Common myeloid progenitor, CD34-positive (primary cell): ENCODE data around the gene NOVA1.

ENCODE experiments used
- CTCF ChIA-PET: fragments of 350-600 bp; sonication (Branson Sonifier 250); formaldehyde crosslinking; loops from one replicate; lab custom pipeline; 2021; ENCODE audit warnings: antibody characterized with exemption; lab: Charles Lee
- POLR2A ChIA-PET: fragments of 350-600 bp; sonication (Branson Sonifier 250); formaldehyde crosslinking; loops from one replicate; lab custom pipeline; 2021; ENCODE audit warnings: antibody characterized with exemption; lab: Charles Lee
- DNase-seq, 3 donors: peaks; one replicate each; pipeline versions ENCODE4 v3.0.0 to v3.0.0-alpha.2; 2013
- H3K27ac ChIP-seq, 2 experiments: 1 replicate in 1 of 2; 2 replicates in 1 of 2; pipeline ENCODE4 v1.7.0; 2013; ENCODE audit warnings: inconsistent platforms in 2 of 2, low read length in 2 of 2, mild to moderate bottlenecking in 2 of 2, low read depth in 1 of 2, moderate library complexity in 1 of 2; ENCODE audit not compliant: severe bottlenecking in 2 of 2, insufficient read depth in 1 of 2, poor library complexity in 1 of 2
- H3K27me3 ChIP-seq, 5 experiments: replicated peaks in 2 of 5; 1 replicate in 3 of 5; 2 replicates in 2 of 5; pipeline versions ENCODE4 v1.6.1 to v1.7.0; 2013; ENCODE audit warnings: low read length in 4 of 5, mild to moderate bottlenecking in 2 of 5, moderate library complexity in 2 of 5, inconsistent platforms in 1 of 5; ENCODE audit not compliant: insufficient read depth in 5 of 5, control insufficient read depth in 4 of 5
- H3K36me3 ChIP-seq, 4 experiments: 1 replicate in 2 of 4; 2 replicates in 2 of 4; pipeline versions ENCODE4 v1.6.1 to v1.7.0; 2013; ENCODE audit warnings: low read length in 3 of 4, control low read depth in 1 of 4, mild to moderate bottlenecking in 1 of 4; ENCODE audit not compliant: control insufficient read depth in 4 of 4, insufficient read depth in 4 of 4
- H3K4me1 ChIP-seq, 4 experiments: 1 replicate in 3 of 4; 2 replicates in 1 of 4; pipeline versions ENCODE4 v1.6.1 to v1.7.1; 2013; ENCODE audit warnings: low read length in 3 of 4, mild to moderate bottlenecking in 3 of 4, control low read depth in 1 of 4, inconsistent platforms in 1 of 4, moderate library complexity in 1 of 4; ENCODE audit not compliant: control insufficient read depth in 4 of 4, insufficient read depth in 4 of 4; ENCODE audit errors: control extremely low read depth in 1 of 4
- H3K4me3 ChIP-seq, 7 experiments: 1 replicate in 4 of 7; 2 replicates in 3 of 7; pipeline versions ENCODE4 v1.5.1 to v1.7.0; 2013; ENCODE audit warnings: mild to moderate bottlenecking in 7 of 7, low read length in 6 of 7, moderate library complexity in 6 of 7, inconsistent platforms in 2 of 7, low read depth in 2 of 7, control low read depth in 1 of 7; ENCODE audit not compliant: insufficient read depth in 4 of 7, control insufficient read depth in 1 of 7; ENCODE audit errors: extremely low read depth in 1 of 7
- H3K9me3 ChIP-seq, 5 experiments: 1 replicate in 4 of 5; 2 replicates in 1 of 5; pipeline versions ENCODE4 v1.6.1 to v1.7.1; 2013; ENCODE audit warnings: low read length in 4 of 5, mild to moderate bottlenecking in 2 of 5, inconsistent platforms in 1 of 5, low read depth in 1 of 5, moderate library complexity in 1 of 5; ENCODE audit not compliant: control insufficient read depth in 4 of 5, insufficient read depth in 2 of 5; ENCODE audit errors: control extremely low read depth in 1 of 5
- WGBS: methylation state at CpG from one replicate; pipeline ENCODE4 v1.1.5; 2013; ENCODE audit not compliant: insufficient coverage; 5-methylcytosine and 5-hydroxymethylcytosine counted together

The NOVA1 gene

DNA sequence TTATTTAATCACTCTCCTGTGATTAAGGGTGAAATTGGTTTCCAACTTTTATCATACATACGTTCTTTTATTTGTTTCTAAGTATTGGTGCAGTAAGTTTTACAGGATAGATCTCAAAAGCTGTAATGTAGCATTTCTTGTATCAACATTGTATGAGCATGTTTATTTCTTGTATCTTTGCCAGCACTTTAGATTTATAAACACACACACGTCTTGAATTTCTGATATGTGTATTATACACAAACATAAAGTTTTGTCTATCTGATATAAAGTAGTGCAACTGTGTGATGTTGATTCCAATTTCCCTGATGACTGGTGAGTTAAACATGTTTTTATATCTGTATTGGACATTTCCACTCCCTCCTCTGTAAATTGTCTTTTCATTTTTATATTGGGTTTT lies 134.7 kb downstream of the NOVA1 start:
- H3K9me3 ChIP-seq, result no peaks in the 10 kb centered on the region
- DNase-seq, result no peak
- H3K4me1 ChIP-seq, result no peaks in the 10 kb centered on the region
- H3K4me3 ChIP-seq, result no peak overlapping the region
- H3K27me3 ChIP-seq, result no peaks in the 10 kb centered on the region
- H3K27ac ChIP-seq, result no peak overlapping the region
- no CpG with 5 or more reads among the region's 2 CpGs for WGBS
- H3K36me3 ChIP-seq, result no peaks in the 10 kb centered on the region
- CTCF ChIA-PET, result no interaction called here
- POLR2A ChIA-PET, result no interaction called here

GRCh38 chr14:26454105-26454504 lies 143.7 kb downstream of the NOVA1 start:
- POLR2A ChIA-PET, result no interaction called here
- Histone ChIP-seq H3K4me3 (no peak overlapping the region), H3K36me3 (no peaks in the 10 kb centered on the region), H3K4me1 (no peaks in the 10 kb centered on the region), H3K27me3 (no peaks in the 10 kb centered on the region), H3K27ac (no peak overlapping the region), H3K9me3 (no peaks in the 10 kb centered on the region)
- DNase-seq, result no peak
- CTCF ChIA-PET, result no interaction called here
- WGBS, result 100% methylated on average over 1 of the region's 3 CpGs

GRCh38 chr14:26448181-26448855 lies 149.5 kb downstream of the NOVA1 start:
- no peaks in the 10 kb centered on the region for H3K9me3 ChIP-seq
- 91% methylated on average over 4 of the region's 5 CpGs for WGBS
- H3K36me3 ChIP-seq, result no peaks in the 10 kb centered on the region
- no peak for DNase-seq
- ChIA-PET CTCF (no interaction called here), POLR2A (no interaction called here)
- H3K4me3 ChIP-seq, result no peak overlapping the region
- H3K4me1 ChIP-seq, result no peaks in the 10 kb centered on the region
- no peaks in the 10 kb centered on the region for H3K27me3 ChIP-seq
- no peak overlapping the region for H3K27ac ChIP-seq

DNA sequence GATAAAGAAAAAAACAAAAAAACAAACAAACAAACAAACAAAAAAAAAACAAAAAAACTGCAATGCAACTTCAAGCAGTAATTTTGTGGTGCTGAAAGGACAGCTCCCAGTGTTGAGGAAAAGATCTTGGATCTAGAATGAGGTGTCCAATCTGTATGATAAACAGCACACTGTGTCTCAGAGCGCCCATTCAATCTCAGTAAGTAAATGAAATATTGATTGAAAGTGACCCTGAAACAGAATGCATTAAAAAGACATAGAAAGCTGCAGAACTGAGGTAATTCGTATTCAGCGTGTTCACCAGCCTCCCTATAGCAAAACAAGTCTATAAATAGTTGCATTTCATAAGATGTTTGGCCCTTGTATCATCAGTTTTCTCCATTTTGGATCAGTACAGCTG lies 153.0 kb downstream of the NOVA1 start:
- 93% methylated on average over 3 of the region's 3 CpGs for WGBS
- Histone ChIP-seq H3K4me3 (no peak overlapping the region), H3K9me3 (no peaks in the 10 kb centered on the region), H3K27ac (no peak overlapping the region), H3K36me3 (no peaks in the 10 kb centered on the region), H3K27me3 (no peaks in the 10 kb centered on the region), H3K4me1 (no peaks in the 10 kb centered on the region)
- CTCF ChIA-PET, result no interaction called here
- DNase-seq, result peak in 2 of 3 donors; percentile 0 to 4
- POLR2A ChIA-PET, result no interaction called here

DNA sequence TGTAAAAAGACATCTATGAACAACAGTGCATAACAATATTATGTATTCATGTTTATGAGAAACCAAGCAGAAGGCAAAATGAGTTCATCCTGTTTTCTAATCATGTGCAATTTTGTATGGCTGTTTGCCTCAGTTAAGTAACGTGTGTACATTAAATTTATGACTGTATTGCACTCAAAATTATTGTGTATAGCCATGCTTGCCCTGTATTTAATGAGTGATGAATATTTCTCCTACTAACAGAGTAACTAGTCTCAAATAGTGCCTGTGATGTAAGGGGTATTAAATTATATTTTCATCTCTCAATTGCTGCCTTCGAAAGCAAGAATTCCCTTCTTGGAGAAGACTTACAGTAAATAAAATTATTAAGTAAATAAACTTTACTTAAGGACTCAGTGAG lies 154.2 kb downstream of the NOVA1 start:
- no peaks in the 10 kb centered on the region for H3K9me3 ChIP-seq
- DNase-seq, result no peak
- H3K27me3 ChIP-seq, result no peaks in the 10 kb centered on the region
- H3K36me3 ChIP-seq, result no peaks in the 10 kb centered on the region
- POLR2A ChIA-PET, result no interaction called here
- H3K4me1 ChIP-seq, result no peaks in the 10 kb centered on the region
- no peak overlapping the region for H3K4me3 ChIP-seq
- CTCF ChIA-PET, result no interaction called here
- WGBS, result no CpG with 5 or more reads among the region's 2 CpGs
- no peak overlapping the region for H3K27ac ChIP-seq

DNA sequence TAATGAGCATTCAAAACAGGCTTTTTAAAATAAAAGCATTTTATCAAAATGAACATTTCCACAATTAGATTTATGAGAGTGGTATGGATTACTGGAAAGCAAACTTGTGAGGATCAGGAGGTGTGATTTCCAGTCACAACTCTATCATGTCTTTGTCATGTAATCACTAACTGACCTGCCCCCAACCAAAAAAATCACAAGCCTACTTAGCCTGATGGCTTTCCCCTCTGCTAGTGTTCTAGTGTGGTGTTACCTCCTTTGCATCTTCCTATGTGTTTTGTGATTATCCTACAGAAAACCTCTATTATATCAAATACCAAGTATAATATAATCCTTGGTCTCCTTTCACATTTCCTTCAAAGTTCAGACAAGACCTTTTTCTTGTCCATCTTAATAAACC lies 168.6 kb downstream of the NOVA1 start:
- Histone ChIP-seq H3K36me3 (no peaks in the 10 kb centered on the region), H3K9me3 (peaks cover 0 to 2% (median 0%) of the 10 kb centered on the region in 5 experiments), H3K27ac (no peak overlapping the region), H3K4me1 (no peaks in the 10 kb centered on the region), H3K27me3 (no peaks in the 10 kb centered on the region), H3K4me3 (no peak overlapping the region)
- ChIA-PET CTCF (interaction anchor here (1.2 kb wide), 1 partner anchor 60 kb away, joined by 3 read pairs; no protein-coding TSS in a partner anchor), POLR2A (no interaction called here)
- no peak for DNase-seq

DNA sequence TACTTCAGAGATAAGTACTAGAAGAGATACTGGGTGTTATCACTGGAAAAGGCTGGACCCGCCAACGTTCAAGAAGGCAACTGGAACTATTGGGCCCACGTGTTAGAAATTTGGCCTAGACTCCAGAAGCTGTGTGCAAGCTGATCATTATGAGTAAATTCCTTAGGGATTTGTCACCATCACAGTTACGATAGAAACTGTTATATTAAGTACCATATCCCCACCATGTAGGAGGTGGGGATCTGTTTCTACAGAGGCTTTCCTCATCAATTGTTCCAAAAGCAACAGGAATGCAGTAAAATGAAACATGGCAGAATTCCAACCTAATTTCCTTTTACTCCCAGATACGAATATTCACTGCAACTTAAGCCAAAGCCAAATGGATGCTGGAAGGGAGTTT lies 170.7 kb downstream of the NOVA1 start:
- Histone ChIP-seq H3K9me3 (peaks cover 0 to 2% (median 0%) of the 10 kb centered on the region in 5 experiments), H3K4me1 (no peaks in the 10 kb centered on the region), H3K4me3 (no peak overlapping the region), H3K36me3 (no peaks in the 10 kb centered on the region), H3K27me3 (no peaks in the 10 kb centered on the region), H3K27ac (no peak overlapping the region)
- WGBS, result 79% methylated on average over 3 of the region's 5 CpGs
- POLR2A ChIA-PET, result no interaction called here
- CTCF ChIA-PET, result no interaction called here
- DNase-seq, result no peak
